KOPT-K1 (cell line): Measurements from ENCODE around the gene LPP.

Experiments
- H3K27ac ChIP-seq: fragments of 200-600 bp; sonication (generic); 2 replicates; pipeline ENCODE4 v1.5.1; 2016; ENCODE audit warnings: antibody characterized with exemption, mild to moderate bottlenecking, low read depth, low read length; ENCODE audit not compliant: poor library complexity, severe bottlenecking
- H3K36me3 ChIP-seq: fragments of 200-600 bp; sonication (generic); 2 replicates; pipeline ENCODE4 v1.5.1; 2017; ENCODE audit warnings: antibody characterized with exemption, mild to moderate bottlenecking, low read length, moderate library complexity; ENCODE audit not compliant: insufficient read depth
- H3K9me3 ChIP-seq: fragments of 200-600 bp; sonication (generic); 2 replicates; pipeline ENCODE4 v1.5.1; 2017; ENCODE audit warnings: antibody characterized with exemption, low read length, mild to moderate bottlenecking; ENCODE audit not compliant: insufficient read depth, poor library complexity, severe bottlenecking

The LPP gene

DNA sequence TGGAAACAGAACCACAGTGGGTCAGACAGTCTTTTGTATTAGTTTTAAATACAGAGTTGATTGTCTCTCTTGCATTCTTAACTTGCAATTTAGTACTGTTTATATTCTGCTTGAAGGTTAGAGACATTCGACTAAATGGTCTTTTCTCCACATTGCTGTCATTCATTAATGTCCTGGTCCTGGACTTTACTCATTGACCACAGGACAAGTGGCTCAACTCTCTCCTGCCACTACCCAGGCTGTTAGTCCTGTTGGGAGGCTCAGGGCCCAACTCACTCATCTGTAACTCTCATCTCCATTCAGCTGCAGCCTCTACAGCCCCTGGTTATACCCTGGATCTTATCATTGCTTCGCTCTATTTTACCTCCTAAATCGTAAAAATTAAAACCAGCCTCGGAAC, 427.4 kb downstream of the LPP start:
- no peaks in the 10 kb centered on the region for H3K36me3 ChIP-seq
- no peak overlapping the region for H3K27ac ChIP-seq
- no peaks in the 10 kb centered on the region for H3K9me3 ChIP-seq

DNA sequence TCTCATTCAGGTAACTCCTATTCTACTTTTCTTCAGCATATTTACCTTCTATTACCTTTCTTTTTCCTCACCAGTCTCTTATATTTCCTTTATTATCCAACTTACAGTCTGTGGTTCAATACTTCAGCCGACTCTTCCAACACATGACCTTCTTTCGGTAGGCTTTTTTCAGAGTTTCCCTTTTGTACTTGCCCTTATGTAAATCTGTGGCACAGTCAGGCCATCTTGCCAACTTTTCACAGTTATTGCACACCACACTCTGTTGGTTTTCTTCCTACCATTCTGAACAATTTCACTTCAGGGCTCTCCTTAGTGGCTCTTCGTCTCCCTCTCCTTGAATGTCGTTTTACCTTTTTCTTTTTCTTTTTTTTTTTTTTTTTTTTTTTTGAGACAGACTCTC, 427.8 kb downstream of the LPP start:
- Histone ChIP-seq H3K9me3 (no peaks in the 10 kb centered on the region), H3K27ac (no peak overlapping the region), H3K36me3 (no peaks in the 10 kb centered on the region)

DNA sequence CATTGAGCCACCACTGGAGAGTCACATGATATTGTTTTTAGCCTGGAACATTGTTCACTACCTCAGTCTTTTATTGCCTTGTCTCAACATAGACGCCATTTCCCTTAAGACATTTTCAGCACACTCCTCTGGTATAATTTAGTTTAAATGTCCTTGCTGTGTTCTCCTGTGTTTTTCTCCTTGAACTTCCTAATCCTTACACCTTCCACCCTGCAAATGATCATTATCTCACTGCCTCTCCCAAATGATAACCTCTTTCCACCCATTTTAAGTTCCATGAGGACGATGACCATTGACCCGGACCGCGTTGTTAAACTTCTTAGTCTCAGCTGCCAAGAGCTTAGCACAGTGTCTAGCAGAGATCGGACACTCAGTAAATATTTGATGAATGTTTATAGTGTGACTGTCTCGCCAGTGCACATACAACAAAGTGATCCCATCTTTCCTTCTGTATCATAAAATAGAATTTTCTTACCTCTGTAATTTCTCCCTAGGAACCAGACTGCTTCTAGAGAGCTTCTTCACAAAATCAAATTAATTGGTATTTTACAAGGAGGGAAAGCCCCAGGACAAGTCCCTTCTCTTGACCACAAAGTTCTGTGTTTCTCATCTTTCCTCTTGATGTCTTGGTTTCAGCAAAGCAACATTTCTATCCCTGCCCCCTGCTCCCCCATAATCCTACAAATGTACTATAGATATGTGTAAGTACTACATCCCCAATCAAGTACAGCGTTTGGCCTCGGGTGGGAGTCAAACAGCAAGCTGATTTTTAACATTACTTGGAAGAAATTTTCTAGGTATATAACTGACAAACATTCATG, 429.6 kb downstream of the LPP start:
- no peaks in the 10 kb centered on the region for H3K9me3 ChIP-seq
- H3K36me3 ChIP-seq = no peaks in the 10 kb centered on the region
- H3K27ac ChIP-seq = no peak overlapping the region

GRCh38 chr3:188584162-188584529, 430.2 kb downstream of the LPP start:
- H3K27ac ChIP-seq = no peak overlapping the region
- no peaks in the 10 kb centered on the region for H3K36me3 ChIP-seq
- H3K9me3 ChIP-seq = no peaks in the 10 kb centered on the region

GRCh38 chr3:188584958-188585689, 431.2 kb downstream of the LPP start:
- no peaks in the 10 kb centered on the region for H3K9me3 ChIP-seq
- no peak overlapping the region for H3K27ac ChIP-seq
- H3K36me3 ChIP-seq = no peaks in the 10 kb centered on the region

GRCh38 chr3:188589071-188589470, 435.1 kb downstream of the LPP start:
- Histone ChIP-seq H3K36me3 (no peaks in the 10 kb centered on the region), H3K27ac (no peak overlapping the region), H3K9me3 (no peaks in the 10 kb centered on the region)

- H3K9me3 ChIP-seq = no peaks in the 10 kb centered on the region
- no peaks in the 10 kb centered on the region for H3K36me3 ChIP-seq
- H3K27ac ChIP-seq = no peak overlapping the region
Observed at GRCh38 chr3:188589771-188590170, 435.8 kb downstream of the LPP start.

- Histone ChIP-seq H3K9me3 (no peaks in the 10 kb centered on the region), H3K27ac (no peak overlapping the region), H3K36me3 (no peaks in the 10 kb centered on the region)
Observed at GRCh38 chr3:188590557-188590956, 436.6 kb downstream of the LPP start.

- Histone ChIP-seq H3K36me3 (no peaks in the 10 kb centered on the region), H3K27ac (no peak overlapping the region), H3K9me3 (no peaks in the 10 kb centered on the region)
Observed at GRCh38 chr3:188594139-188594538, 440.2 kb downstream of the LPP start.

GRCh38 chr3:188595890-188596376, 442.0 kb downstream of the LPP start:
- no peaks in the 10 kb centered on the region for H3K9me3 ChIP-seq
- H3K27ac ChIP-seq = no peak overlapping the region
- no peaks in the 10 kb centered on the region for H3K36me3 ChIP-seq

DNA sequence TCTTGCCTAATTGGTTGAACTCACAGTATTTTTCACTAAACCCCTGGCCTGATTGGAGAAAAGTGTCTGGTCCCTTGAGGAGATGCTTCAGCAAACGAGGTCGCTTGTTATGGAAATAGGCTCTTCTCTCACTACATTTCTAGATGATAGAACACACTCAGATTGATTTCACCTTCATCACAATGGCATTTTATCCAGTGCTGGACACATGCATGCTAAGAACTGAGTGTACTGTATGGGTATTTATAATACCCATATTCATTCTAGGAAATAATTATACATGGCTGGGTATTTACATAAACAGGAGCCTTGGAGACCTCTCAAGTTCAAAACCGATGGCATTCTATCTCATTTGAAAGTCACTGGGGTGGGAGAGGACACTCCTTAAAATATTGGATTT, 444.9 kb downstream of the LPP start:
- Histone ChIP-seq H3K36me3 (no peaks in the 10 kb centered on the region), H3K9me3 (no peaks in the 10 kb centered on the region), H3K27ac (no peak overlapping the region)

- no peak overlapping the region for H3K27ac ChIP-seq
- no peaks in the 10 kb centered on the region for H3K9me3 ChIP-seq
- no peaks in the 10 kb centered on the region for H3K36me3 ChIP-seq
Observed at GRCh38 chr3:188602111-188602510, 448.2 kb downstream of the LPP start.

- Histone ChIP-seq H3K9me3 (no peaks in the 10 kb centered on the region), H3K36me3 (no peaks in the 10 kb centered on the region), H3K27ac (no peak overlapping the region)
Observed at GRCh38 chr3:188602620-188603019, 448.7 kb downstream of the LPP start.

DNA sequence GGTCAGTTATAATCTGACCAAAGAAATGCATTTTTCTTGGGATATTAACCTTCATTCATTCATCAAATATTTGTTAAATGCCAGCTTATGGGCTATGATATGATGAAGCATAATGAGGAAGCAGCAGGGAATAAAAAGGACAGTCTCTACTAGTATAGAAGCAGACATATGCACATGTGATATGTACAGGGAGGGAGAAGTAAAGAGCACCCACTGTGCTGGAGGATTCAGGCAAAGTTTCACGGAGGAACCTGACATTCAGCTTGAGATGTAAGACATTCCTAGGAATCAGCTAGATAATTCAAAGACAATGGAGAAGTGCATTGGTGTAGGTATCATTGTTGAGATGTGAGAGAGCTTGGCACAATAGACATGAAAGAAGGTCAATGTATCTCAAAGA, 450.7 kb downstream of the LPP start:
- H3K27ac ChIP-seq = no peak overlapping the region
- H3K9me3 ChIP-seq = peaks cover 15% of the 10 kb centered on the region

GRCh38 chr3:188605231-188605630, 451.3 kb downstream of the LPP start:
- Histone ChIP-seq H3K27ac (no peak overlapping the region), H3K9me3 (peaks cover 15% of the 10 kb centered on the region), H3K36me3 (peaks cover 13% of the 10 kb centered on the region)

More for the DNA sequence above, 450.7 kb downstream of the LPP start:
- peaks cover 7% of the 10 kb centered on the region for H3K36me3 ChIP-seq

DNA sequence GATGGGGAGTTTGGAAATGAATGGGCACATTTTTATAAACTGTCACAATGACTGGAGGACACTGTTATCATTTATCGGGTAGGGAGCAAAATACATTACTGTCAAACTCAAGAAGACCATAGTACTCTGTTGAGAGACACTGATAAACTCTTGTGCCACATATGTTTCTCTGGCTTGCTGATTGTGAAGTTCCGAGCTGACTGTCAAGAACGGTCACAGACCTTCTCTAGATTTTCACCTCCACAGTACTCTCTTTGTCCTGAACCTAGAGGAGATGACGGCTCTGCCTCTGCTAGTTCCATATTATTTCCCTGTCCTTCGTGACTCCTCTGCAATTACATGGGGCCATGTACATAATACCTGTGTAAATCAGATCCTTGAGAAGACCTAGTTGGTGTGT, 451.9 kb downstream of the LPP start:
- Histone ChIP-seq H3K36me3 (peaks cover 16% of the 10 kb centered on the region), H3K9me3 (peaks cover 15% of the 10 kb centered on the region), H3K27ac (no peak overlapping the region)
